Smooth muscle cell (in vitro differentiated cells): ENCODE results near the gene ITPKB. TPM values are rescaled to one million over a fixed set of nuclear protein-coding genes. Genes with fewer than 3 reads are reported as not detected.

ENCODE experiments used
- DNase-seq: peaks from one replicate; lab custom pipeline; 2025; ENCODE audit not compliant: unreplicated experiment; lab: John Stamatoyannopoulos, UW
- H2AFZ ChIP-seq: fragments of 200-600 bp; sonication (generic); 2 replicates; pipeline ENCODE4 v1.6.0; 2016; ENCODE audit warnings: antibody characterized with exemption, low read depth, mild to moderate bottlenecking
- H3F3A ChIP-seq: fragments of 200-600 bp; sonication (generic); 2 replicates; pipeline ENCODE4 v1.6.0; 2017; ENCODE audit warnings: antibody characterized with exemption, low read depth
- H3K27ac ChIP-seq: fragments of 200-600 bp; sonication (generic); 2 replicates; pipeline ENCODE4 v1.5.1; 2016; ENCODE audit warnings: low read depth, mild to moderate bottlenecking
- H3K27me3 ChIP-seq: fragments of 200-600 bp; sonication (generic); 2 replicates; pipeline ENCODE4 v1.6.1; 2016; ENCODE audit warnings: low read depth, mild to moderate bottlenecking
- H3K36me3 ChIP-seq: fragments of 200-600 bp; sonication (generic); 2 replicates; pipeline ENCODE4 v1.5.1; 2016; ENCODE audit warnings: low read depth
- H3K4me1 ChIP-seq: fragments of 200-600 bp; sonication (generic); 2 replicates; pipeline ENCODE4 v1.5.1; 2016; ENCODE audit warnings: low read depth
- H3K4me2 ChIP-seq: fragments of 200-600 bp; sonication (generic); 2 replicates; pipeline ENCODE4 v1.6.0; 2016; ENCODE audit warnings: mild to moderate bottlenecking
- H3K4me3 ChIP-seq: fragments of 200-600 bp; sonication (generic); 2 replicates; pipeline ENCODE4 v1.5.1; 2016; ENCODE audit warnings: mild to moderate bottlenecking
- H3K79me2 ChIP-seq: fragments of 200-600 bp; sonication (generic); 2 replicates; pipeline ENCODE4 v1.6.0; 2016; ENCODE audit warnings: low read depth, mild to moderate bottlenecking
- H3K9ac ChIP-seq: fragments of 200-600 bp; sonication (generic); 2 replicates; pipeline ENCODE4 v1.6.0; 2016; ENCODE audit warnings: low read depth
- H3K9me3 ChIP-seq: fragments of 200-600 bp; sonication (generic); replicated peaks from 2 replicates; pipeline ENCODE4 v1.5.1; 2016; ENCODE audit warnings: low read depth
- H4K20me1 ChIP-seq: fragments of 200-600 bp; sonication (generic); 2 replicates; pipeline ENCODE4 v1.6.0; 2016; ENCODE audit warnings: low read depth
- CTCF ChIP-seq: fragments of 200-600 bp; sonication (generic); IDR thresholded peaks from 2 replicates; pipeline ENCODE4 v1.5.1; 2017; ENCODE audit warnings: borderline replicate concordance, mild to moderate bottlenecking, antibody characterized with exemption; ENCODE audit not compliant: insufficient read depth, poor library complexity, severe bottlenecking
- WGBS: methylation state at CpG from one replicate; pipeline ENCODE4 v1.1.7; 2016; ENCODE audit warnings: low lambda C conversion rate; 5-methylcytosine and 5-hydroxymethylcytosine counted together
- polyA plus RNA-seq: library from polyadenylated mRNA; unstranded; fragments of >200 nt; fragmentation: Nextera tagmentation; extraction: Ambion mirVana; gene quantifications from 2 replicates; pipeline ENCODE4 v1.2.1, GENCODE V29; 2016
- total RNA-seq: library from RNA; depleted of rRNA; stranded (reverse); fragments of >200 nt; gene quantifications from 2 replicates; pipeline ENCODE4 v1.2.3, GENCODE V29; 2014

ITPKB gene
- total and polyA plus RNA-seq, 2 experiments from 2014 or later, result 8.9 to 11.4 TPM

GRCh38 chr1:226700861-226701260 is 38.2 kb downstream of the ITPKB start:
- TF ChIP-seq CTCF, result no peak
- Histone ChIP-seq H3K4me3 (no peak overlapping the region), H3K36me3 (no peaks in the 10 kb centered on the region), H3K4me2 (no peak overlapping the region), H3K9ac (no peak overlapping the region), H3K9me3 (no peaks in the 10 kb centered on the region), H4K20me1 (no peaks in the 10 kb centered on the region), H3K4me1 (peaks cover 23% of the 10 kb centered on the region), H2AFZ (no peak overlapping the region), H3K79me2 (peaks cover 19% of the 10 kb centered on the region), H3K27ac (no peak overlapping the region), H3K27me3 (no peaks in the 10 kb centered on the region), H3F3A (peaks cover 19% of the 10 kb centered on the region)
- DNase-seq, result no peak
- WGBS, result 94% methylated on average over 5 of the region's 5 CpGs

GRCh38 chr1:226699166-226699565 is 39.9 kb downstream of the ITPKB start:
- H3F3A ChIP-seq, result peaks cover 15% of the 10 kb centered on the region
- H3K36me3 ChIP-seq, result no peaks in the 10 kb centered on the region
- no peaks in the 10 kb centered on the region for H3K27me3 ChIP-seq
- no peaks in the 10 kb centered on the region for H4K20me1 ChIP-seq
- no peak for TF ChIP-seq CTCF
- H2AFZ ChIP-seq, result no peak overlapping the region
- no peaks in the 10 kb centered on the region for H3K9me3 ChIP-seq
- no peak overlapping the region for H3K27ac ChIP-seq
- 96% methylated on average over 7 of the region's 7 CpGs for WGBS
- no peak overlapping the region for H3K4me3 ChIP-seq
- peaks cover 29% of the 10 kb centered on the region for H3K79me2 ChIP-seq
- no peak for DNase-seq
- H3K4me1 ChIP-seq, result peaks cover 22% of the 10 kb centered on the region
- H3K4me2 ChIP-seq, result no peak overlapping the region
- H3K9ac ChIP-seq, result no peak overlapping the region

- Histone ChIP-seq H3K36me3 (no peaks in the 10 kb centered on the region), H3F3A (peaks cover 18% of the 10 kb centered on the region), H3K79me2 (peaks cover 29% of the 10 kb centered on the region), H3K4me2 (no peak overlapping the region), H3K4me3 (no peak overlapping the region), H2AFZ (no peak overlapping the region), H4K20me1 (no peaks in the 10 kb centered on the region), H3K27me3 (no peaks in the 10 kb centered on the region), H3K9me3 (no peaks in the 10 kb centered on the region), H3K27ac (no peak overlapping the region), H3K4me1 (peaks cover 17% of the 10 kb centered on the region), H3K9ac (no peak overlapping the region)
- TF ChIP-seq CTCF, result no peak
- no peak for DNase-seq
These were observed 40.4 kb downstream of the ITPKB start for GRCh38 chr1:226698659-226699058.

- Histone ChIP-seq H3K9ac (no peak overlapping the region), H3K4me2 (no peak overlapping the region), H3K4me1 (peaks cover 16% of the 10 kb centered on the region), H3K4me3 (no peak overlapping the region), H4K20me1 (no peaks in the 10 kb centered on the region), H3K79me2 (peaks cover 29% of the 10 kb centered on the region), H3K36me3 (no peaks in the 10 kb centered on the region), H3F3A (peaks cover 22% of the 10 kb centered on the region), H2AFZ (no peak overlapping the region), H3K9me3 (no peaks in the 10 kb centered on the region), H3K27me3 (no peaks in the 10 kb centered on the region), H3K27ac (no peak overlapping the region)
- no peak for DNase-seq
- WGBS, result 79% methylated on average over 5 of the region's 5 CpGs
- TF ChIP-seq CTCF, result no peak
These were observed 41.0 kb downstream of the ITPKB start for GRCh38 chr1:226697929-226698544.
